ENCODE measurements around the gene LTV1. TPM values are rescaled to one million over a fixed set of nuclear protein-coding genes. Genes with fewer than 3 reads are reported as not detected.

The LTV1 gene
- total and polyA plus RNA-seq, 9 donors = 11.0 to 36.3 (median 20.4) TPM

DNA sequence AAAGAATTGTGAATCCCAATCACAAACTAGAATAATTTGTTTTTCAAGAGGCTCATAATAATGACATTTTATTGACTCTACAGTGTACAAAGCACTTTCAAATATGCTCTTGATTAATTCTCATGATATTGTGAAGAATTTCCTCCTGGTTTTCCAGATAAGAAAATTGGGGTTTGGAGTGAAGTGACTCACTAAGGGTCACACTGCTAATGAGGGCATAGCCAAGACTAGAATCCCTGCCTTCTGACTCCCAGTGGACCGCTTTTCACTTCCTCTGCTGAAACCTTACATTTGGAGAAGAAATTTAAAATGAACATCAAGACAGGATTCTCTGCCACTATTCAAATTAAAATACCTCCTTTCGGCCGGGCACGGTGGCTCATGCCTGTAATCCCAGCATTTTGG lies 38.3 kb upstream of the LTV1 start:
- Histone ChIP-seq H3K36me3 (no peaks in the 10 kb centered on the region), H3K27ac (no peak overlapping the region), H3K27me3 (no peaks in the 10 kb centered on the region), H3K4me3 (no peak overlapping the region), H3K4me1 (ENCODE audit: insufficient read depth) (no peaks in the 10 kb centered on the region), H3K9me3 (no peaks in the 10 kb centered on the region)
- TF ChIP-seq EP300 (IDR thresholded peaks at IDR 0.05) (no peak), POLR2A (IDR thresholded peaks at IDR 0.05) (no peak)
- TF ChIP-seq, protein P1, sequence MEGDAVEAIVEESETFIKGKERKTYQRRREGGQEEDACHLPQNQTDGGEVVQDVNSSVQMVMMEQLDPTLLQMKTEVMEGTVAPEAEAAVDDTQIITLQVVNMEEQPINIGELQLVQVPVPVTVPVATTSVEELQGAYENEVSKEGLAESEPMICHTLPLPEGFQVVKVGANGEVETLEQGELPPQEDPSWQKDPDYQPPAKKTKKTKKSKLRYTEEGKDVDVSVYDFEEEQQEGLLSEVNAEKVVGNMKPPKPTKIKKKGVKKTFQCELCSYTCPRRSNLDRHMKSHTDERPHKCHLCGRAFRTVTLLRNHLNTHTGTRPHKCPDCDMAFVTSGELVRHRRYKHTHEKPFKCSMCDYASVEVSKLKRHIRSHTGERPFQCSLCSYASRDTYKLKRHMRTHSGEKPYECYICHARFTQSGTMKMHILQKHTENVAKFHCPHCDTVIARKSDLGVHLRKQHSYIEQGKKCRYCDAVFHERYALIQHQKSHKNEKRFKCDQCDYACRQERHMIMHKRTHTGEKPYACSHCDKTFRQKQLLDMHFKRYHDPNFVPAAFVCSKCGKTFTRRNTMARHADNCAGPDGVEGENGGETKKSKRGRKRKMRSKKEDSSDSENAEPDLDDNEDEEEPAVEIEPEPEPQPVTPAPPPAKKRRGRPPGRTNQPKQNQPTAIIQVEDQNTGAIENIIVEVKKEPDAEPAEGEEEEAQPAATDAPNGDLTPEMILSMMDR (IDR thresholded peaks at IDR 0.05) = no peak
- no peak for DNase-seq
- WGBS, 3 donors = 71 to 85% (median 72%) methylated on average over 4 of the region's 4 CpGs
- intact Hi-C loops (cut with DNase I) = no loop called here

DNA sequence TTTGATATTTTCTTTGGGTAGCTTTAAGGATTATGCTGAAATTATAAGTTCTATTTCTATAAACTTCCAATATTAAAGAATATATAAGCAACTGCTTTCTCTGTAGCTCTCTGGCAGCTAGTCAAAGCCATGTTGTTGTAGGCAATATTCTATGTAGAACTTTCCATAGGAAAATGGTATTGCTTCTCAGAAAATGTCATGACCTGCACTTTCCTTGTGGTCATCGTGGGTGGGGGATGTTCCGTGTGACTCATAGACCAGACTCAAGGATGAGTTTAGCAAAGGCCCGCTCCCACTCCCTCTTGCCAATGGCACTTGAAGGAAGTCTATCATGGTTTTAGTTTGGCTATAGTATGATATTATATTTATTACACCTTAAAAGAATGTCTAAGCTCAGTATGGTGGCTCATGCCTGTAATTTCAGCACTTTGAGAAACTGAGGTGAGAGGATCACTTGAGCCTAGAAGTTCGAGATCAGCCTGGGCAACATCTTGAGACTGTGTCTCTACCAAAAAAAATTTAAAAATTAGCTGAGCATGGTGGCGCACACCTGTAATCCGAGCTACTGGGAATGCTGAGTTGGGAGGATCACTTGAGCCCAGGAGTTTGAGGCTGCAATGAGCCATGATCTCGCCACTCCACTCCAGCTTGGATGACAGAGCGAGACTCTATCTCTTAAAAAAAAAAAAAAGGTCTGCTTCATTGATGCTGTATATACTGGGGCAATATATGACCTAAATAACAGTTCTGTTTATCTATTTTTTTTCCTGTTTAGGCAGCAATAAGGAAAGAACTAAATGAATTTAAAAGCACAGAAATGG lies 36.6 kb upstream of the LTV1 start:
- no peak for DNase-seq
- TF ChIP-seq POLR2A (IDR thresholded peaks at IDR 0.05) = no peak
- no peak for TF ChIP-seq EP300 (IDR thresholded peaks at IDR 0.05)
- TF ChIP-seq, protein P1 (IDR thresholded peaks at IDR 0.05) = no peak
- Histone ChIP-seq H3K36me3 (no peaks in the 10 kb centered on the region), H3K27me3 (no peaks in the 10 kb centered on the region), H3K27ac (no peak overlapping the region), H3K4me1 (ENCODE audit: insufficient read depth) (no peaks in the 10 kb centered on the region), H3K9me3 (no peaks in the 10 kb centered on the region), H3K4me3 (no peak overlapping the region)
- intact Hi-C loops (cut with DNase I) = no loop called here
- WGBS, 3 donors = 75 to 87% (median 86%) methylated on average over 8 of the region's 8 CpGs

DNA sequence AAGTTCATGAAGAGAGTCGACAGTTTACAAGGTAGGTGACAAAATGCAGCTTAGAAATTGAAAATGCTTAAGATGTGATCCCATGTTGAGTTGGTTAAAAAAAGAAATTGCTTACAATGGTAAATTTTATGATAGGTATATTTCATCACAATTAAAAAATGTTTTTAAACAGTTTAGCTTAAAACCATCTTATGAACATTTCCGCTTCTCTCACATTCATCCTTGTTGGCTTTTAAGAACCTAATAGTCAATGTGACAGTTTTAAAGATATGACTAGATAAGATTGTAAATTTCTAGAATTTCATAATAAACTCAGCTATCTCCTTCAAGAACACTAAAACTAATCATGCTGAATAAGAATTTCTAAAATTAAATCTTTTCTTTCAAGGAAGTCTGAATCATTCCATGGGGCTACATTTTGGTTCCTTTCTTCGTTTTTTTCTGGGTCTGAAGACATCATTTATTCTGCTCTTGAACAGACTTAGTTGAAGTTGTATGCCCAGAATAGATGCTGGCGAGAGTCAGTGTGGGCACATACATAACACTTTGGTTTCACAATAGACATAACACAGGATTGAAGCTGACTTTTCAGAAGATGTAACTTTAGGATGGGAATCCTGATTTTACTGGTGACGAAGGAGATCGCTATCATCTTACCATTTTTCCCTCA lies 35.9 kb upstream of the LTV1 start:
- Histone ChIP-seq H3K27ac (no peak overlapping the region), H3K36me3 (no peaks in the 10 kb centered on the region)
- WGBS, 3 donors = 84 to 89% (median 86%) methylated on average over 6 of the region's 6 CpGs

DNA sequence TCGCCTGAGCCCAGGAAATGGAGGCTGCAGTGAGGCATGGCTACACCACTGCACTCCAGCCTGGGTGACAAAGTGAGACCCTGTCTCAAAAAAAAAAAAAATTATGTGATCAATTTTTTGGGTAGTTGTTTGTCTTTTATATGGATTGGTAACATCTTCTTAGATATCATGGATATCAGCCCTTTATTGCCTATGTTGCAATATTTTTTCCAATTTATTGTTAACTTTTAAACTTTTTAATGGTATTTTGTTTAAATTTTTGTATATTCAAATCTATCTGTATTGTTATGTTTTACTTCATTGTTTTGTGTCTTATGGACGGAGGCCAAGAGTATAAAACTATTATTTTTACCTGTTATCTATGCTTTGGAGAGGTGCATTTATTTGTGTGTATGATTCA lies 32.4 kb upstream of the LTV1 start:
- TF ChIP-seq EP300 (IDR thresholded peaks at IDR 0.05) (no peak), POLR2A (IDR thresholded peaks at IDR 0.05) (no peak)
- TF ChIP-seq, protein P1 (IDR thresholded peaks at IDR 0.05) = no peak
- no peak overlapping the region for H3K4me3 ChIP-seq
- DNase-seq = no peak
- no peaks in the 10 kb centered on the region for H3K36me3 ChIP-seq
- WGBS, 3 donors = 83 to 93% (median 89%) methylated on average over 2 of the region's 2 CpGs
- no peak overlapping the region for H3K27ac ChIP-seq
- no peaks in the 10 kb centered on the region for H3K4me1 ChIP-seq (ENCODE audit: insufficient read depth)
- no peaks in the 10 kb centered on the region for H3K9me3 ChIP-seq
- no peaks in the 10 kb centered on the region for H3K27me3 ChIP-seq
- intact Hi-C loops (cut with DNase I) = no loop called here

More for the DNA sequence above, 35.9 kb upstream of the LTV1 start:
- no peak for DNase-seq
- Histone ChIP-seq H3K4me3 (no peak overlapping the region), H3K4me1 (ENCODE audit: insufficient read depth) (no peaks in the 10 kb centered on the region), H3K9me3 (no peaks in the 10 kb centered on the region), H3K27me3 (no peaks in the 10 kb centered on the region)
- TF ChIP-seq, protein P1 (IDR thresholded peaks at IDR 0.05) = no peak
- TF ChIP-seq POLR2A (IDR thresholded peaks at IDR 0.05) = no peak
- no peak for TF ChIP-seq EP300 (IDR thresholded peaks at IDR 0.05)
- intact Hi-C loops (cut with DNase I) = no loop called here

Measured in ovary (tissue), 9 donors.